CD4-positive, alpha-beta T cell (primary cell): ENCODE measurements around the gene PLA2G4D. TPM values are rescaled to one million over a fixed set of nuclear protein-coding genes. Genes with fewer than 3 reads are reported as not detected.

Experiments used
- ATAC-seq: fragments of 200-7000 bp; cut with Tn5 transposase; one replicate; pipeline ENCODE4 v1.10.0; 2022; ENCODE audit warnings: mild to moderate bottlenecking; ENCODE audit not compliant: poor library complexity
- CTCF ChIA-PET: fragments of 350-600 bp; sonication (Branson Sonifier 250); formaldehyde crosslinking; loops from one replicate; lab custom pipeline; 2021; ENCODE audit warnings: antibody characterized with exemption, inconsistent platforms; lab: Charles Lee
- POLR2A ChIA-PET: fragments of 350-600 bp; sonication (Branson Sonifier 250); formaldehyde crosslinking; loops from one replicate; lab custom pipeline; 2021; ENCODE audit warnings: antibody characterized with exemption, inconsistent platforms; lab: Charles Lee
- DNase-seq, 14 experiments: peaks; one replicate each; pipeline ENCODE4 v3.0.0-alpha.2; 2013 to 2020; ENCODE audit warnings: mixed read lengths in 2 of 14
- H3K27ac ChIP-seq, 2 donors: one replicate each; pipeline versions ENCODE4 v1.5.1 to v1.7.0; 2013; ENCODE audit warnings: low read length in 2 of 2, low read depth in 1 of 2, mild to moderate bottlenecking in 1 of 2
- H3K27me3 ChIP-seq, 2 experiments: 1 replicate in 1 of 2; 2 replicates in 1 of 2; pipeline versions ENCODE4 v1.6.1 to v1.7.0; 2013; ENCODE audit warnings: low read length in 2 of 2, control low read depth in 1 of 2, mild to moderate bottlenecking in 1 of 2, moderate library complexity in 1 of 2; ENCODE audit not compliant: insufficient read depth in 2 of 2, control insufficient read depth in 1 of 2
- H3K36me3 ChIP-seq: one replicate; pipeline ENCODE4 v1.6.1; 2013; ENCODE audit warnings: low read length, control low read depth; ENCODE audit not compliant: insufficient read depth
- H3K4me1 ChIP-seq: one replicate; pipeline ENCODE4 v1.6.1; 2013; ENCODE audit warnings: low read length, control low read depth; ENCODE audit not compliant: insufficient read depth
- H3K4me3 ChIP-seq: one replicate; pipeline ENCODE4 v1.5.1; 2013; ENCODE audit warnings: mild to moderate bottlenecking, low read length, moderate library complexity
- H3K9me3 ChIP-seq, 2 experiments: 1 replicate in 1 of 2; 2 replicates in 1 of 2; pipeline versions ENCODE4 v1.6.1 to v1.7.0; 2013; ENCODE audit warnings: low read length in 2 of 2, mild to moderate bottlenecking in 2 of 2, control low read depth in 1 of 2, moderate library complexity in 1 of 2; ENCODE audit not compliant: control insufficient read depth in 1 of 2, insufficient read depth in 1 of 2
- H3K27ac Mint-ChIP-seq: one replicate; pipeline ENCODE4 v1.8.0; 2020; ENCODE audit warnings: mixed read lengths
- H3K27me3 Mint-ChIP-seq: one replicate; pipeline ENCODE4 v1.8.0; 2021; ENCODE audit warnings: mixed read lengths
- H3K36me3 Mint-ChIP-seq: one replicate; pipeline ENCODE4 v1.8.0; 2021; ENCODE audit warnings: low read depth, mixed read lengths
- H3K4me1 Mint-ChIP-seq: one replicate; pipeline ENCODE4 v1.8.0; 2021; ENCODE audit warnings: low read depth, mixed read lengths
- H3K4me3 Mint-ChIP-seq: one replicate; pipeline ENCODE4 v1.8.0; 2020; ENCODE audit warnings: mild to moderate bottlenecking, mixed read lengths
- H3K9me3 Mint-ChIP-seq: one replicate; pipeline ENCODE4 v1.8.0; 2020; ENCODE audit warnings: mixed read lengths
- intact Hi-C, 2 experiments: fragments of 100-400 bp; cut with DNase I in 1 of 2; cut with micrococcal nuclease in 1 of 2; formaldehyde crosslinking; loops; one replicate each; pipeline versions ENCODE4 v1.15.1 to v1.9.0; 2023 to 2025; cut with DNase I, micrococcal nuclease
- total RNA-seq, 174 experiments: library from RNA in 2 of 174; stranded (reverse) in 2 of 174; gene quantifications; one replicate each; pipeline ENCODE4 v1.2.3 and lab custom pipeline; 2021 to 2026
- TF ChIP-seq, protein P1 (sequence below): fragments of 200-600 bp; IDR thresholded peaks from one replicate; pipeline ENCODE4 v1.8.0; 2022; ENCODE audit warnings: antibody characterized with exemption, mild to moderate bottlenecking

Gene PLA2G4D
- total RNA-seq, 2 experiments from 2014 or later, result not detected

DNA sequence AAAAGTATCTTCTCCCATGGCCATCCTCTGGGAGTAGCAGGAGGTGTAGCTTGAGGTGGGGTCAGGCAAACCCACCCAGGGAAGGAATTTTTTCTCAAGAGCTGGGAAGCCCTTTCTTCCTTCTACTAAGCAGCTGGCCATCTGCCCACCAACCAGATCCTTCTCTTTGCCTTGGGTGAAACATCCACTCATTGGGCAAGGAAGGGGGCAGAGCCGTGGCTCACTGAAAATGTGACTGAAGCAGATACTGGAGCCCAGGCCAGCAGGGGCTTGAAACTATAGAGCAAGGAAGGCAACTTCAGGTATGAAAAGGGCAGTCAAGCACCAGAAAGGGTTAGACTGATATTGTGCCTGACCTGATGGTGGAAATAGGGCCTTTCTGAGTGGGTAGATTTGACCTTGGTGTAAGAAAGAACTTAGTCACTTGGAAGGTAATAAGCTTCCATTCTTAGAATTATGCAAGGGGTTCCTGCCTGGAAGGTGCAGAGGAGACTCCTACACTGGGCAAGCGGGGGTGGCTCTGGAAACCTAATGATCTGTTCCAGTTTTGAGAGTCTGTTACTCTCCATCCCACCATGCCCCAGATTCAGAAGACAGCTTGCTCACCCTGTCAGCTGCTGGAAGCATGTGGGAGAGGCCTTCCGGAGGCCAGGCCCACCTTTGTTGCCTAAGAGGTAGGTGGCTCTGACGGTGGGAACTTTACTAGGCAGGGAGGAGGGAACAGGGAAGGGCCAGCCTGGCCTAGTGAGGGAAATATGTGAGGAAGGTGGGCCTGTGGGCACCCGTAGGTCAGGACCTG lies 51.6 kb downstream of the PLA2G4D start:
- Histone ChIP-seq H3K9me3 (no peaks in the 10 kb centered on the region), H3K4me3 (no peak overlapping the region), H3K4me1 (no peaks in the 10 kb centered on the region), H3K36me3 (no peaks in the 10 kb centered on the region), H3K27ac (no peak overlapping the region), H3K27me3 (no peaks in the 10 kb centered on the region)
- ATAC-seq (no peak), DNase-seq (no peak)
- no peaks in the 10 kb centered on the region for H3K9me3 Mint-ChIP-seq
- intact Hi-C loops, result no loop called here
- CTCF ChIA-PET, result no interaction called here
- POLR2A ChIA-PET, result no interaction called here
- TF ChIP-seq, protein P1, sequence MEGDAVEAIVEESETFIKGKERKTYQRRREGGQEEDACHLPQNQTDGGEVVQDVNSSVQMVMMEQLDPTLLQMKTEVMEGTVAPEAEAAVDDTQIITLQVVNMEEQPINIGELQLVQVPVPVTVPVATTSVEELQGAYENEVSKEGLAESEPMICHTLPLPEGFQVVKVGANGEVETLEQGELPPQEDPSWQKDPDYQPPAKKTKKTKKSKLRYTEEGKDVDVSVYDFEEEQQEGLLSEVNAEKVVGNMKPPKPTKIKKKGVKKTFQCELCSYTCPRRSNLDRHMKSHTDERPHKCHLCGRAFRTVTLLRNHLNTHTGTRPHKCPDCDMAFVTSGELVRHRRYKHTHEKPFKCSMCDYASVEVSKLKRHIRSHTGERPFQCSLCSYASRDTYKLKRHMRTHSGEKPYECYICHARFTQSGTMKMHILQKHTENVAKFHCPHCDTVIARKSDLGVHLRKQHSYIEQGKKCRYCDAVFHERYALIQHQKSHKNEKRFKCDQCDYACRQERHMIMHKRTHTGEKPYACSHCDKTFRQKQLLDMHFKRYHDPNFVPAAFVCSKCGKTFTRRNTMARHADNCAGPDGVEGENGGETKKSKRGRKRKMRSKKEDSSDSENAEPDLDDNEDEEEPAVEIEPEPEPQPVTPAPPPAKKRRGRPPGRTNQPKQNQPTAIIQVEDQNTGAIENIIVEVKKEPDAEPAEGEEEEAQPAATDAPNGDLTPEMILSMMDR, result no peak
- no peaks in the 10 kb centered on the region for H3K4me1 Mint-ChIP-seq
- no peak overlapping the region for H3K4me3 Mint-ChIP-seq
- H3K36me3 Mint-ChIP-seq, result no peaks in the 10 kb centered on the region
- H3K27me3 Mint-ChIP-seq, result peaks cover 5% of the 10 kb centered on the region
- no peak overlapping the region for H3K27ac Mint-ChIP-seq

DNA sequence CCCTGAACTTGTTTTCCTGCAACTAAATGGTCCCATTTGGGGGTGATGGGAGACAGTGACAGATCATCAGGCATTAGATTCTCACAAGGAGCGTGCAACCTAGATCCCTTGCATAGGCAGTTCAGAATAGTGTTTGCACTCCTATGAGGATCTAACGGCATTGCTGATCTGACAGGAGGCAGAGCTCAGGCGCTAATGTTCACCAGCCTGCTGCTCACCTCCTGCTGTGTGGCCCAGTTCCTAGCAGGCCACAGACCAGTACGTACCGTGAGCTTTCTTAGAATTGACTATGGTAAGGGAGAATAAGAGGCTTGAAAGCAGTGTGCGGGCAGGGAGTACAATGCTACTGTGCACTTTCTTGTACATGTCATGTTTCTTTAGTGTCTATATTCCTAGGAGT lies 56.0 kb downstream of the PLA2G4D start:
- CTCF ChIA-PET, result no interaction called here

DNA sequence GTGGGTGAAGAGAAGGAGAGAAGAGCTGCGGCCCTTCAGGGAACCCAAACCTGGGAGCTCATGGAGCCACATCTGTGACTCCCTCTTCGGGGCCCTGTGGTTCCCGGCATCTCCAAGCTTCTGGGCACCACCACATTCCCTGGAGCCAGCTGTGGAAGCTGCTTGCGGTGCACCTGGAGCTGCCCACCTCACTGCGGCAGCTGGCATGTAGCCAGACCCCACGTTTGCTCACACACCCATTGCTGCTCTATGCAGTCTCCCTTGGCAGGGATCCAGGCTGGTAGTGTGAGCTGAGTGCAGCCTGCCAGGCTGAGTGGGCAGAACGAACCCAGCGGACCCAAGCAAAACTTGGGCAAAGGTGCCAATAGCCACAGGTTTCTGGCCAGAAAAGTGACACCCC lies 56.7 kb downstream of the PLA2G4D start:
- CTCF ChIA-PET, result no interaction called here
- no peak for ATAC-seq
- H3K27me3 Mint-ChIP-seq, result no peaks in the 10 kb centered on the region

More for the DNA sequence above, 56.0 kb downstream of the PLA2G4D start:
- H3K4me1 ChIP-seq, result peaks cover 6% of the 10 kb centered on the region
- TF ChIP-seq, protein P1, result no peak
- no peaks in the 10 kb centered on the region for H3K36me3 Mint-ChIP-seq
- H3K27ac Mint-ChIP-seq, result no peak overlapping the region
- no peaks in the 10 kb centered on the region for H3K27me3 Mint-ChIP-seq
- DNase-seq, result no peak
- peaks cover 8% of the 10 kb centered on the region for H3K4me1 Mint-ChIP-seq
- intact Hi-C loops, result no loop called here
- H3K4me3 Mint-ChIP-seq, result no peak overlapping the region
- POLR2A ChIA-PET, result no interaction called here
- H3K9me3 ChIP-seq, result no peaks in the 10 kb centered on the region
- no peak overlapping the region for H3K27ac ChIP-seq
- H3K27me3 ChIP-seq, result no peaks in the 10 kb centered on the region
- no peak overlapping the region for H3K4me3 ChIP-seq
- ATAC-seq, result no peak
- H3K9me3 Mint-ChIP-seq, result no peaks in the 10 kb centered on the region
- no peaks in the 10 kb centered on the region for H3K36me3 ChIP-seq

More for the DNA sequence above, 56.7 kb downstream of the PLA2G4D start:
- intact Hi-C loops, result no loop called here
- Mint-ChIP-seq H3K9me3 (no peaks in the 10 kb centered on the region), H3K4me3 (no peak overlapping the region), H3K27ac (no peak overlapping the region), H3K4me1 (peaks cover 8% of the 10 kb centered on the region), H3K36me3 (no peaks in the 10 kb centered on the region)
- no peaks in the 10 kb centered on the region for H3K9me3 ChIP-seq
- H3K4me1 ChIP-seq, result peaks cover 6% of the 10 kb centered on the region
- DNase-seq, result no peak
- no peaks in the 10 kb centered on the region for H3K36me3 ChIP-seq
- TF ChIP-seq, protein P1, result no peak
- no peaks in the 10 kb centered on the region for H3K27me3 ChIP-seq
- no peak overlapping the region for H3K27ac ChIP-seq
- POLR2A ChIA-PET, result no interaction called here
- H3K4me3 ChIP-seq, result no peak overlapping the region
